AG09319 (cell line): Measurements from ENCODE around the gene S100A6.
"Not testable (repeated sequence)": the region's sequence is repeated elsewhere in the genome, so short reads cannot be mapped to it uniquely, and the experiment has no call there.

Experiments used
- DNase-seq: peaks from one replicate; pipeline ENCODE4 v3.0.0-alpha.2; 2010; ENCODE audit warnings: low read depth; ENCODE audit errors: extremely low read depth
- CTCF ChIP-seq: IDR thresholded peaks from 2 replicates; pipeline ENCODE4 v1.5.1; 2011; ENCODE audit warnings: low read depth, mild to moderate bottlenecking, inconsistent platforms, low read length, moderate library complexity

The S100A6 gene

GRCh38 chr1:153531638-153532037, 4.2 kb downstream of the S100A6 start:
- TF ChIP-seq CTCF, result no peak
- no peak for DNase-seq

GRCh38 chr1:153527683-153528040, 8.1 kb downstream of the S100A6 start:
- no peak for DNase-seq
- no peak for TF ChIP-seq CTCF

DNA sequence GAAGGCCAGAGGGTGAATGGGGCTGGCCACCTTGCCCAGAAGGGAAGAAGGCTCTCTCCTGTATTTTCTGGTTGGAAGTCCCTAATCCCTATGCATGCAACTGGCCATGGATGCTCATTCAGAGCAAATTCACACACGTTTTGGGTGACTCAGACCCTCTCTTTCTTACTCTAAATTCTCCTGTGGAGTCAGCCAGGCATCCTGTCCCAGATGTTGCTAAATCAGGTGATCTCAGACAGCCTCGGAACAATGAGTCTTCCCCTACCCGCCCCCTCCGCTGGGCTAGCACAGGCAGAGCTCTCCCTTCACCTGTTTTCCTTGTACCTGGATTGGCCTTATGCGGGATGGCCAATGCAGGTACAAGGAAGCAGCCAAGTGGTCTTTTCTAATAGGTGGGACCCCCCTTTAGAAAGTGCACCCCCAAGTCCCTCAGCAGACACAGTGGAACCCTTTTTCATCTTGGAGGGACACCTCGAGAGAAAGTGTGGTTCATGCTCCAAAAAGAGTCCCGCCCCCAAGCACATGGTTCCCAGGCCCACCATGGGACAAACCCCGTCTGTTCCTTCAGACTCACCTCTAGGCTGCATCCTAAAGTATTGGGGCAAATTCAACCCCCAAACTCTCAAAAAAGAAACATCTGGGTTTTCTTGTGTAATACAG, 8.6 kb downstream of the S100A6 start:
- no peak for DNase-seq
- no peak for TF ChIP-seq CTCF

DNA sequence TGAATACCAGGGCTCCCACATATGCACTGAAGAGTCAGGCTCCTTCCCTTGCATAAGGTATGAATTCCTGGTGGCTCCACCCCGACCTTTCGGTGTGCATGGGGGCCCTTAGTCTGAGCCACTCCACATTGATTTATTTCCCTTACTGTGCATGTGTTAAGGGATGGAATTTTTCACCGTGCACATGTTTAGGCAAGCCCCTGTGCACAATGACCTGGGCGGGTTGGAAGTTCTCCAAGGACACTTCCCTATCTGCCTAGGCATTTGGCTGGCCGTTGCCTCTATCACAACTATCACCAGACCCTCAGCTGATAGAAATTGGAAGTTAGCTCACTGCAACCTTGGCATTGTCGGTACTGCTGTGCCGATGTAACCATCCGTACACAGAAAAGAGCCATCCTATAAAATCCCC, 9.7 kb downstream of the S100A6 start:
- no peak for DNase-seq
- no peak for TF ChIP-seq CTCF

DNA sequence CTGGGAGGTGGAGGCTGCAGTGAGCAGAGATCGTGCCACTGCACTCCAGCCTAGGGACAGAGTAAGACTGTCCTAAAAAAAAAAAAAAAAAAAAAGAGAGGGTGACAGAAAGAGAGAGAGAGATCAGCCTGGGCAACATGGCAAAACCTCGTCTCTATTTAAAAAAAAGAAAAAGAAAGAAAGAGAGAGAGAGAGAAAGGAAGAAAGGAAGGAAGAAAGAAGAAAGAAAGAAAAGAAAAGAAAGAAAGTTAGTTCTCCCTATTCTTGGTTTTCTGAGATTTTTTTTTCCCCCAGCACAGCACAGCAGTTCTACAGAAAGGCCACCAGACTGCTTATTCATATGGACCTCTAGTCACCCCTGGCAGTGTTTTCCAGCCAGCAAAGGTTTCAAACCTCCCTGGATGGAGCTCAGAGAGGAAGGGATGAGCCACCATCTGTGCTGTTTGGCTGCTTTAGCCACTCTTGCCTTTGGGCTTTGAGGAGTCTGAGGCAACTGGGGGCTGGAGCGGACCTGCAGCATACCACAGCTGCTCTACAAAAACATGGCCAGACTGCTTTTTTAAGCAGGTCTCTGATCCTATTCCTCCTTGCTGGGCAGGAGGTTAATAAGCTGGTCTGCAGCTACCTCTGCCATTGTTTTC, 10.6 kb downstream of the S100A6 start:
- TF ChIP-seq CTCF, result no peak
- no peak for DNase-seq

DNA sequence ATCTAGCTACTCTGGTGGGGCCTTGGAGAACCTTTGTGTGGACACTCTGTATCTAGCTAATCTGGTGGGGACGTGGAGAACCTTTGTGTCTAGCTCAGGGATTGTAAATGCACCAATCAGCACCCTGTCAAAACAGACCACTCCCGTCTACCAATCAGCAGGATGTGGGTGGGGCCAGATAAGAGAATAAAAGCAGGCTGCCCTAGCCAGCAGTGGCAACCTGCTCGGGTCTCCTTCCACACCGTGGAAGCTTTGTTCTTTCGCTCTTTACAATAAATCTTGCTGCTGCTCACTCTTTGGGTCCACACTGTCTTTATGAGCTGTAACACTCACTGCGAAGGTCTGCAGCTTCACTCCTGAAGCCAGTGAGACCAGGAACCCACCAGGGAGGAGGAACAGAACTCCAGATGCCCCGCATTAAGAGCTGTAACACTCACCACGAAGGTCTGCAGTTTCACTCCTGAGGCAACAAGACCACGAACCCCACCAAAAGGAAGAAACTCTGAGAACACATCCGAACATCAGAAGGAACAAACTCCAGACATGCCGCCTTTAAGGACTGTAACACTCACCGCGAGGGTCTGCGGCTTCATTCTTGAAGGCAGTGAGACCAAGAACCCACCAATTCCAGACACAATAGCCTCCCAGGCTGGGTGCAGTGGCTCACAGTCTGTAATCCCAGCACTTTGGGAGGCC, 13.3 kb downstream of the S100A6 start:
- DNase-seq, result not testable (repeated sequence)

GRCh38 chr1:153521808-153522207, 14.0 kb downstream of the S100A6 start:
- DNase-seq, result not testable (repeated sequence)

GRCh38 chr1:153520818-153521476, 14.8 kb downstream of the S100A6 start:
- no peak for TF ChIP-seq CTCF
- no peak for DNase-seq

DNA sequence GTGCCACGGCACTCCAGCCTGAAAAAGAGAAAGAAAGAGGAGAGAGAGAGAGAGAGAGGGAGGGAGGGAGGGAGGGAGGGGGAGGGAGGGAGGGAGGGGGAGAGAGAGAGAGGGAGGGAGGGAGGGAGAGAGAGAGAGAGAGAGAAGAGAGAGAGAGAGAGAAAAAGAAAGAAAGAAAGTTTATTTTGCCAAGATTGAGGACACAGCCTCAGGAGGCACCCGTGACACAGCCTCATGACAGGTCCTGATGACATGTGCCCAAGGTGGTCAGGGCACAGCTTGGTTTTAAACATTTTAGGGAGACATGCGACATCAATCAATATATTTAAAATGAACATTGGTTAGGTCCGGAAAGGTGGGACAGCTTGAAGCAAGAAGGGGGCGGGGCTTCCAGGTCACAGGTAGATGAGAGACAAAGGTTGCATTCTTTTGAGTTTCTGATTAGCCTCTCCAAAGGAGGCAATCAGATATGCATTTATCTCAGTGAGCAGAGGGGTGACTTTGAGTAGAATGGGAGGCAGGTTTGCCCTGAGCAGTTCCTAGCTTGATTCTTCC, 15.6 kb downstream of the S100A6 start:
- not testable (repeated sequence) for DNase-seq
